ENCODE results near the gene RALGAPA2. TPM values are rescaled to one million over a fixed set of nuclear protein-coding genes. Genes with fewer than 3 reads are reported as not detected.

RALGAPA2 gene
- total RNA-seq, 1 donor from 2014 or later = 21.0 TPM

- Histone ChIP-seq H3K4me3 (no peak overlapping the region), H3K4me1 (peaks cover 61% of the 10 kb centered on the region), H3K27me3 (ENCODE audit: low read depth) (no peaks in the 10 kb centered on the region), H3K27ac (replicated peaks) (peak overlapping the region; percentile 72), H3K9me3 (replicated peaks) (no peaks in the 10 kb centered on the region), H3K36me3 (no peaks in the 10 kb centered on the region)
- DNase-seq = peak; percentile 63
- intact Hi-C loops (cut with micrococcal nuclease) = no loop called here
- no peak for TF ChIP-seq CTCF (IDR thresholded peaks at IDR 0.05; ENCODE audit: borderline replicate concordance)
These were observed 261.9 kb downstream of the RALGAPA2 start for GRCh38 chr20:20450521-20450920.

- Histone ChIP-seq H3K4me3 (no peak overlapping the region), H3K27ac (replicated peaks) (no peak overlapping the region), H3K9me3 (replicated peaks) (no peaks in the 10 kb centered on the region), H3K27me3 (ENCODE audit: low read depth) (no peaks in the 10 kb centered on the region), H3K4me1 (peaks cover 47% of the 10 kb centered on the region), H3K36me3 (no peaks in the 10 kb centered on the region)
- TF ChIP-seq CTCF (IDR thresholded peaks at IDR 0.05; ENCODE audit: borderline replicate concordance) = no peak
- intact Hi-C loops (cut with micrococcal nuclease) = no loop called here
- DNase-seq = no peak
These were observed 263.6 kb downstream of the RALGAPA2 start for GRCh38 chr20:20448881-20449280.

GRCh38 chr20:20447196-20447595, 265.2 kb downstream of the RALGAPA2 start:
- Histone ChIP-seq H3K4me3 (no peak overlapping the region), H3K9me3 (replicated peaks) (no peaks in the 10 kb centered on the region), H3K27ac (replicated peaks) (peak overlapping the region; percentile 58), H3K27me3 (ENCODE audit: low read depth) (no peaks in the 10 kb centered on the region), H3K36me3 (no peaks in the 10 kb centered on the region), H3K4me1 (peaks cover 39% of the 10 kb centered on the region)
- no peak for TF ChIP-seq CTCF (IDR thresholded peaks at IDR 0.05; ENCODE audit: borderline replicate concordance)
- no peak for DNase-seq
- intact Hi-C loops (cut with micrococcal nuclease) = no loop called here

GRCh38 chr20:20446425-20447015, 265.9 kb downstream of the RALGAPA2 start:
- TF ChIP-seq CTCF (IDR thresholded peaks at IDR 0.05; ENCODE audit: borderline replicate concordance) = no peak
- Histone ChIP-seq H3K27ac (replicated peaks) (peak overlapping the region; percentile 58), H3K9me3 (replicated peaks) (no peaks in the 10 kb centered on the region), H3K36me3 (no peaks in the 10 kb centered on the region), H3K4me1 (peaks cover 37% of the 10 kb centered on the region), H3K27me3 (ENCODE audit: low read depth) (no peaks in the 10 kb centered on the region), H3K4me3 (no peak overlapping the region)
- intact Hi-C loops (cut with micrococcal nuclease) = no loop called here
- no peak for DNase-seq

GRCh38 chr20:20446001-20446400, 266.4 kb downstream of the RALGAPA2 start:
- Histone ChIP-seq H3K9me3 (replicated peaks) (no peaks in the 10 kb centered on the region), H3K36me3 (no peaks in the 10 kb centered on the region), H3K4me1 (peaks cover 37% of the 10 kb centered on the region), H3K27me3 (ENCODE audit: low read depth) (no peaks in the 10 kb centered on the region), H3K4me3 (no peak overlapping the region), H3K27ac (replicated peaks) (no peak overlapping the region)
- TF ChIP-seq CTCF (IDR thresholded peaks at IDR 0.05; ENCODE audit: borderline replicate concordance) = no peak
- intact Hi-C loops (cut with micrococcal nuclease) = no loop called here
- no peak for DNase-seq
